ENCODE data around the gene ATP2B3.

ATP2B3 gene

GRCh38 chrX:153517423-153517822, at the start of gene ATP2B3:
ATP2B3 (plus strand) TSS chrX:153517642; CDS start chrX:153536248, 18,606 bp downstream.
- FAIRE-seq: no peak

GRCh38 chrX:153468008-153468580, 49.3 kb upstream of the ATP2B3 start:
- no peak for FAIRE-seq

GRCh38 chrX:153469811-153470410, 47.5 kb upstream of the ATP2B3 start:
- FAIRE-seq: no peak

- no peak for FAIRE-seq
Observed at GRCh38 chrX:153470411-153471363, 46.8 kb upstream of the ATP2B3 start, which contains the start of gene HAUS7. HAUS7 (minus strand) TSS chrX:153470576; CDS start chrX:153470557, 19 bp downstream.

GRCh38 chrX:153471663-153472280, 45.7 kb upstream of the ATP2B3 start:
- FAIRE-seq: no peak

- FAIRE-seq: no peak
Observed at GRCh38 chrX:153473126-153473525, 44.3 kb upstream of the ATP2B3 start.

GRCh38 chrX:153474266-153474665, 43.2 kb upstream of the ATP2B3 start:
- FAIRE-seq: no peak

- no peak for FAIRE-seq
Observed at GRCh38 chrX:153474718-153475117, 42.7 kb upstream of the ATP2B3 start.

- no peak for FAIRE-seq
Observed at GRCh38 chrX:153475271-153475670, 42.2 kb upstream of the ATP2B3 start.

- FAIRE-seq: no peak
Observed at GRCh38 chrX:153475751-153476281, 41.6 kb upstream of the ATP2B3 start.

GRCh38 chrX:153476666-153477363, 40.6 kb upstream of the ATP2B3 start:
- no peak for FAIRE-seq

GRCh38 chrX:153477364-153477857, 40.0 kb upstream of the ATP2B3 start:
- FAIRE-seq: no peak

GRCh38 chrX:153477901-153478300, 39.5 kb upstream of the ATP2B3 start:
- no peak for FAIRE-seq

GRCh38 chrX:153478746-153479145, 38.7 kb upstream of the ATP2B3 start:
- no peak for FAIRE-seq

GRCh38 chrX:153481043-153481442, 36.4 kb upstream of the ATP2B3 start:
- no peak for FAIRE-seq

GRCh38 chrX:153482376-153483015, 34.9 kb upstream of the ATP2B3 start:
- no peak for FAIRE-seq

GRCh38 chrX:153485396-153486080, 31.9 kb upstream of the ATP2B3 start:
- no peak for FAIRE-seq

GRCh38 chrX:153486171-153486570, 31.3 kb upstream of the ATP2B3 start:
- FAIRE-seq: no peak

- no peak for FAIRE-seq
Observed at GRCh38 chrX:153487590-153488071, 29.8 kb upstream of the ATP2B3 start.

GRCh38 chrX:153488231-153488914, 29.1 kb upstream of the ATP2B3 start:
- FAIRE-seq: no peak

All from endometrium (tissue), 2 donors.